ENCODE data around the gene ATP5F1E.

ATP5F1E gene

DNA sequence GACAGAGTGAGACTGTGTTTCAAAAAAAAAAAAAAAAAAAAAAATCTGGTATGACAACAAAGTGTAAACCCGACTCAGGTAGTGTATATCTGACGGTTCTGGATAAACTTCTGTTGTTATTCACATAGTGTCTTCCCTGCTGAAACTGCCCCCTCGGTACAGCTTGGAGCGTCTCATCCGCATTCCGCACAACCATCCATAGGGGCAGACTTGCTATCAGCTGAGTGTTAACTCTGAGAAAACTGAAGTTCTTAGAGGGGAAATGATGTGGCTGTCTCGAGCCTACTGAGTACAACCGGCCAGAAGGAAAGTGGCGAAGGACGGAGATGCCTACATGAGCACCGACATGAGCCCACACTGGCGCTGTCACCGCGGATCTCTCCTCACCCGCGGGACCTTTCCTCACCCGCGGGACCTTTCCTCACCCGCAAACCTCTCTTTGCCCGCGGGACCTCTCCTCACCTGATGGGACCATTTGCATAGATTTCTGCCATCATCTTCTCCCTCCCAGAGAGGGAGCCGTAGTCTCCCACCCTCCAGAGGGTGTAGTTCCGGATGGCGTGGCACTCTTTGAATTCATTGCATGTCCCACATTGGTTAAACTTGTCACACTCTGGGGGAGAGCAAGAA, 34.9 kb downstream of the ATP5F1E start:
- TF ChIP-seq, protein P1, sequence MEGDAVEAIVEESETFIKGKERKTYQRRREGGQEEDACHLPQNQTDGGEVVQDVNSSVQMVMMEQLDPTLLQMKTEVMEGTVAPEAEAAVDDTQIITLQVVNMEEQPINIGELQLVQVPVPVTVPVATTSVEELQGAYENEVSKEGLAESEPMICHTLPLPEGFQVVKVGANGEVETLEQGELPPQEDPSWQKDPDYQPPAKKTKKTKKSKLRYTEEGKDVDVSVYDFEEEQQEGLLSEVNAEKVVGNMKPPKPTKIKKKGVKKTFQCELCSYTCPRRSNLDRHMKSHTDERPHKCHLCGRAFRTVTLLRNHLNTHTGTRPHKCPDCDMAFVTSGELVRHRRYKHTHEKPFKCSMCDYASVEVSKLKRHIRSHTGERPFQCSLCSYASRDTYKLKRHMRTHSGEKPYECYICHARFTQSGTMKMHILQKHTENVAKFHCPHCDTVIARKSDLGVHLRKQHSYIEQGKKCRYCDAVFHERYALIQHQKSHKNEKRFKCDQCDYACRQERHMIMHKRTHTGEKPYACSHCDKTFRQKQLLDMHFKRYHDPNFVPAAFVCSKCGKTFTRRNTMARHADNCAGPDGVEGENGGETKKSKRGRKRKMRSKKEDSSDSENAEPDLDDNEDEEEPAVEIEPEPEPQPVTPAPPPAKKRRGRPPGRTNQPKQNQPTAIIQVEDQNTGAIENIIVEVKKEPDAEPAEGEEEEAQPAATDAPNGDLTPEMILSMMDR (IDR thresholded peaks at IDR 0.05; ENCODE audit: low read length, missing control alignments): no peak

DNA sequence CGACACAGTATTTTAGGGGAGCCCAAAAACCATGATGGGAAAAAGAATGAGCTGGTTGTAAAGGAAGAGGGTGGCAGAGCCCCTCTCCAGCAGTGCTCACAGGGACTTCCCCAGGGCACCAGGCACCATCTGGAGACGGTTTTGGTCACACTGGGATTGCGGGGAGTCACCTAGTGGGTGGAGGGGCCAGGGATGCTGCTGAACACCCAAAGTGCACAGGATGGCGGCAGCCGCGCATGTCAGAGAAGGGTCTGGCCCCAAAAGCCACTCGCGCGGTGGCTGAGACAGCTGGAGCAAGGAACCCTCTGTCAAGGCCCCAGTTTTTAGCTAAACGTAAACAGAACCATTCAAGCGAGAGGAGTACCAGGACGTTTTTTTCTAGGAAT, 35.9 kb downstream of the ATP5F1E start:
- no peak overlapping the region for H3K4me3 ChIP-seq (replicated peaks; ENCODE audit: low read depth, low read length)
- no peak for DNase-seq (ENCODE audit: low read depth)
- TF ChIP-seq, protein P1 (IDR thresholded peaks at IDR 0.05; ENCODE audit: low read length, missing control alignments): no peak

More for the DNA sequence above, 34.9 kb downstream of the ATP5F1E start:
- H3K4me3 ChIP-seq (replicated peaks; ENCODE audit: low read depth, low read length): no peak overlapping the region
- no peak for DNase-seq (ENCODE audit: low read depth)

DNA sequence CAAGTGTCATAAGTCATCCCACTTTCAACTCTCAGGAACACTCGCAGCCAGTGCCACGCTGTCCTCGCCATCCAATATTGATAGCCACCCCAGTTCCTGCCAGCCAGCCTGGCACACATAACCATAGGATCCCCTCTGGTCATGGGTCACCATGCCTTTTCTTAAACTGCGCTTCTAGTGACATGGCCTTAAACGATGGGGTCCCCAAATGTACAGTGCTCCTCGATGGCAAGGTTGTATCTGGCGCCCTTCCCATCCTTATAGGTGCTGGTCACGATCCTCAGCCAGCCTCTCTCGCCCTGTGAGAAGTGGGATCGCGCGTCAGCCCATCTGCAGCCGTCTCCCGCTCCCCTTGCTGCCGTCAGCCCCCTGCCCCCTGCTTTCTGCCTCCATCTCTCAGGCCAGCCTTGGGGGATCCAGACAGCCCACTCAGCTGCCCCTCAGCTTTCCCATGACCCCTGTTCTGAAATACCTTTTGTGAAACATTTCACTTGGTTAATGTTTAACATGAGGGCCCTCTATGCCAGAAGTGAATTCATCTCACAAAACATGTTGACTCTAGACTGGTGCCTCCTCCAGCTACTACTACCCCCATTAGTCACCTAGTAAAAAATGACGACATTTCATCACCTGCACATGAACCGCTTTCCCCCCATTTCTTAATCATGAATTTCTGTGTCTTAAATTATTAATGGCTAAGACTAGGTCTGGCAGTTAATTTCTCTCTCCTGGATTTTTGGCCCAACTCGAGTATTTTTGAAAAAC, 36.5 kb downstream of the ATP5F1E start:
- H3K4me3 ChIP-seq (replicated peaks; ENCODE audit: low read depth, low read length): no peak overlapping the region
- TF ChIP-seq, protein P1 (IDR thresholded peaks at IDR 0.05; ENCODE audit: low read length, missing control alignments): no peak
- no peak for DNase-seq (ENCODE audit: low read depth)

DNA sequence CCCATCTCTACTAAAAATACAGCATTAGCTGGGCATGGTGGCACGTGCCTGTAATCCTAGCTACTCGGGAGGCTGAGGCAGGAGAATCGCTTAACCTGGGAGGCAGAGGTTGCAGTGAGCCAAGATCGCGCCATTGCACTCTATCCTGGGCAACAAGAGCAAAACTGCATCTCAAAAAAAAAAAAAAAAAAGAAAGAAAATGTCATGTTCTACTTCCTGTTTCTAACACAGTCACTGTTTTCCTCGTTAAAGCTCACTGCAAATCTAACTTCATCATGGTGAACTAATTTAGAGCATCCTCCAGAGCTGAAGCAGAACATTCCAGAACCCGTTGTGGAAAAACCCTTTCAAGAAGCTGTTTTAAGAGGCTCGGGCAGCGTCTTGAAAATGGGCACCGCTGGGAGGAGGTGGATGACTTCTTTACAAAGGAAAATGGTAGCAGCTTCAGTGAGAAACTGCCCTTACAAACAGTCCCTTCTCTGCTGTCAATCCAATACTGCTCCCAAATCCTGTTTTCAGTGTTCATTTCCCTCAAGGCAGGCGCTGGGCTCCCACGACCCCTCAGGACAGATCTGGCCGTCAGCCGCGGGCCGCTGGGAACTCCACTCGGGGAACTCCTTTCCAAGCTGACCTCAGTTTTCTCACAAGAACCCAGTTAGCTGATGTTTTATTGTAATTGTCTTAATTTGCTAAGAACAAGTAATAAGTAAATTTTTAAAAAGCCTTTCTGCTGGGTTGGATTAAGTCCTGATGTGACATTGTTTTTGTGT, 37.6 kb downstream of the ATP5F1E start:
- no peak overlapping the region for H3K4me3 ChIP-seq (replicated peaks; ENCODE audit: low read depth, low read length)
- no peak for DNase-seq (ENCODE audit: low read depth)
- TF ChIP-seq, protein P1 (IDR thresholded peaks at IDR 0.05; ENCODE audit: low read length, missing control alignments): no peak

DNA sequence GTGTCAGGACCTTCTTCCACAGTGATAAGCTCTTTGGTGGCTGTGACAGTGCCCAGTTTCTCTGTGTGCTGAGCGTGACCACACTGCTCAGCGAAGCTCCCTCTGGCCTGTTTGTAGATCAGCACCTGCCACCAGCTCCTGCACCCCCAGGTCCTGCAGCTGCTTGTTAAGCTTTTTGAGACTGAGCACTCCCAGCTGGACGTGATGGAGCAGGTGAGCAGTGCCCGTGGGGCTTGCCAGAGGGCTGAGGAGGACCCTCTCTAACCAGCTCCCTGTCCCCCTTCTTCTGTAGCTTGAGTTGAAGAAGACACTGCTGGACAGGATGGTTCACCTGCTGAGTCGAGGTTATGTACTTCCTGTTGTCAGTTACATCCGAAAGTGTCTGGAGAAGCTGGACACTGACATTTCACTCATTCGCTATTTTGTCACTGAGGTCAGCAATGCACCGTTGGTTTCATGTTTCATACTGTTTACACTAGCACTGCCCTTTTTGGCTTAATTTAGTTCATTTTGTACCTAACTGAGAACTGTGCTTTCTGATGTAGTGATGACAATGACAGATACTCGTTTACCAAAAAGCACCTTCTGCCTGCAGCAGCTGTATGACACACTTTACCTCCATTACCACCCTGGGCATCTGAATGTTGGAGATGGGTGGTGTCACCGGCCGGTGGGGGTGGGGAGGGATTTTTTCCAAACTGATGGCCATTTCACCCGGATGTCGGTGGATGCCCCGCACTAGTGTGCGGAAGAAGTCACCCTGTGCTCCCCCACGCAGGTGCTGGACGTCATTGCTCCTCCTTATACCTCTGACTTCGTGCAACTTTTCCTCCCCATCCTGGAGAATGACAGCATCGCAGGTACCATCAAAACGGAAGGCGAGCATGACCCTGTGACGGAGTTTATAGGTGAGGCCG, 38.5 kb downstream of the ATP5F1E start:
- H3K4me3 ChIP-seq (replicated peaks; ENCODE audit: low read depth, low read length): no peak overlapping the region
- TF ChIP-seq, protein P1 (IDR thresholded peaks at IDR 0.05; ENCODE audit: low read length, missing control alignments): no peak
- DNase-seq (ENCODE audit: low read depth): no peak

DNA sequence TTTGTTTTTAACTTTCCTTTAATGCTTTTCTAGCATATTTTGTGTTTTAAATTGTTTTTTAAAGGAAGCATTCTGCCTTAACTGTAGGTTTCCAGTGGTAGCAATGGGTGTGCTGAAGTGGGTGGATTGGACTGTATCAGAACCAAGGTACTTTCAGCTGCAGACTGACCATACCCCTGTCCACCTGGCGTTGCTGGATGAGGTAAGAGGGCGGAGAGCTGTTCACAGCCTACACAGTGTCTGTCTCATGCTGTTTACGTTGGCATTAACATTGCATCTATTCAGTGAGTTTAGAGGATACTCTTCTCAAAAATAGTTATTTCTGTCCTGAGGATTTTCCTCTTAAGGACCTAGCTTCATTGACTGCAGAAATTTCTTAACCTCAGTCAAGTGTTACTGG, 39.2 kb downstream of the ATP5F1E start:
- no peak for DNase-seq (ENCODE audit: low read depth)
- TF ChIP-seq, protein P1 (IDR thresholded peaks at IDR 0.05; ENCODE audit: low read length, missing control alignments): no peak
- no peak overlapping the region for H3K4me3 ChIP-seq (replicated peaks; ENCODE audit: low read depth, low read length)
